ENCODE results near the gene TMEM220.

TMEM220 gene

GRCh38 chr17:10729334-10730193 is at the start of gene TMEM220:
TSS of gene TMEM220 (minus strand) at chr17:10730023. CDS start at chr17:10729851, 172 bp downstream.
- DNase-seq (ENCODE audit: low read depth in 2 of 2) = peak in 1 of 2 donors; percentile 30

GRCh38 chr17:10779609-10780008 is 49.8 kb upstream of the TMEM220 start:
- DNase-seq (ENCODE audit: low read depth in 2 of 2) = no peak

GRCh38 chr17:10777890-10778289 is 48.1 kb upstream of the TMEM220 start:
- no peak for DNase-seq (ENCODE audit: low read depth in 2 of 2)

- no peak for DNase-seq (ENCODE audit: low read depth in 2 of 2)
These were observed 47.4 kb upstream of the TMEM220 start for GRCh38 chr17:10777131-10777807.

- no peak for DNase-seq (ENCODE audit: low read depth in 2 of 2)
These were observed 46.6 kb upstream of the TMEM220 start for GRCh38 chr17:10776381-10776780.

- DNase-seq (ENCODE audit: low read depth in 2 of 2) = no peak
These were observed 46.0 kb upstream of the TMEM220 start for GRCh38 chr17:10775740-10776356.

- DNase-seq (ENCODE audit: low read depth in 2 of 2) = no peak
These were observed 45.2 kb upstream of the TMEM220 start for GRCh38 chr17:10775058-10775457.

GRCh38 chr17:10773391-10773790 is 43.6 kb upstream of the TMEM220 start:
- no peak for DNase-seq (ENCODE audit: low read depth in 2 of 2)

- peak; percentile 24 to 37 for DNase-seq (ENCODE audit: low read depth in 2 of 2)
These were observed 42.9 kb upstream of the TMEM220 start for GRCh38 chr17:10772425-10773380.

- no peak for DNase-seq (ENCODE audit: low read depth in 2 of 2)
These were observed 41.3 kb upstream of the TMEM220 start for GRCh38 chr17:10771148-10771547.

- DNase-seq (ENCODE audit: low read depth in 2 of 2) = no peak
These were observed 40.0 kb upstream of the TMEM220 start for GRCh38 chr17:10769840-10770239.

- no peak for DNase-seq (ENCODE audit: low read depth in 2 of 2)
These were observed 39.0 kb upstream of the TMEM220 start for GRCh38 chr17:10768750-10769251.

- DNase-seq (ENCODE audit: low read depth in 2 of 2) = no peak
These were observed 37.4 kb upstream of the TMEM220 start for GRCh38 chr17:10767232-10767631.

- no peak for DNase-seq (ENCODE audit: low read depth in 2 of 2)
These were observed 32.2 kb upstream of the TMEM220 start for GRCh38 chr17:10762037-10762436.

GRCh38 chr17:10761281-10761680 is 31.5 kb upstream of the TMEM220 start:
- DNase-seq (ENCODE audit: low read depth in 2 of 2) = no peak

GRCh38 chr17:10758062-10758461 is 28.2 kb upstream of the TMEM220 start:
- no peak for DNase-seq (ENCODE audit: low read depth in 2 of 2)

- no peak for DNase-seq (ENCODE audit: low read depth in 2 of 2)
These were observed 27.8 kb upstream of the TMEM220 start for GRCh38 chr17:10757647-10758046.

- DNase-seq (ENCODE audit: low read depth in 2 of 2) = no peak
These were observed 27.2 kb upstream of the TMEM220 start for GRCh38 chr17:10757067-10757466.

GRCh38 chr17:10756619-10757018 is 26.8 kb upstream of the TMEM220 start:
- DNase-seq (ENCODE audit: low read depth in 2 of 2) = no peak

- no peak for DNase-seq (ENCODE audit: low read depth in 2 of 2)
These were observed 26.4 kb upstream of the TMEM220 start for GRCh38 chr17:10756185-10756584.

GRCh38 chr17:10755592-10756127 is 25.8 kb upstream of the TMEM220 start:
- no peak for DNase-seq (ENCODE audit: low read depth in 2 of 2)
